Activated T-cell treated with anti-CD3 and anti-CD28 coated beads for 24 hours (primary cell): ENCODE measurements around the gene IGLON5.

Experiments used
- DNase-seq: peaks from one replicate; pipeline ENCODE4 v3.0.0-alpha.2; 2020; ENCODE audit warnings: low read depth

The IGLON5 gene

DNA sequence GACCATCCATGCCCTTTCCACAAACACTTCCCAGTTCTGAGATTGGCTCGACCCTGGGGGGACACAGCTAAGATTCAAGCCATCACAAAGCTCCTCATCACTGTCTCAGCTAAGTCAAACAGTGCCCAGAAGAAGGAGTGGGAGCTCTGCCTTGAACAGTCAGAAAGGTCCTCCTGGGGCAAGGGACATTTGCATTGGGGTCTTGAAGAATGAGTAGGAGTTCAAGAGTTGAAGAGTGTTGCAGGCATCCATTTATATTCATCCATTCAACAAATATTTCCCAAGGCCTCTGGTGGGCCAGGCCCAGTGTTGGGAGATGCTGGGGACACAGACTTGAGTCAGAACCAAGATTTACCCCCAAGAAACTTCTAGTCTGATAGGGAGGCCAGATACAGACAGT, 6.5 kb downstream of the IGLON5 start:
- no peak for DNase-seq

GRCh38 chr19:51318687-51319648, 7.5 kb downstream of the IGLON5 start:
- no peak for DNase-seq

GRCh38 chr19:51319649-51320279, 8.3 kb downstream of the IGLON5 start:
- no peak for DNase-seq

DNA sequence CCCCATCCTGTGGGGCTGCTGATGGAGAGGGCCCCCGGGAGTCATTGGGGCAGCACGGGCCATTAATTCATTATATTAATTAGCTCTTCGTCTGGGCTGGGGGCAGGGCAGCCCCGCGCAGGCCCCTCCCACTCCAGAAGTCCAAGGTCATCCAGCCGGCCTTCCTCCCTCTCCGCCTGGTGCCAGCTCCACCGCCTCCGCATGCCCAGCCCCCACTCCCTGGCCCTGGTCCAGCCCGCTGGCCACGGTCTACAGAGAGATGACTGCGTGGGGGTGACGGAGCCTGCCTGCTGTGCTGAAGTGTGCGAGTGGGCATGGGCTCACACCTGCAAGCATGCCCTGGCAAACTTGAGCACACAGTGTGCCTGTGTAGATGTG, 8.8 kb downstream of the IGLON5 start:
- no peak for DNase-seq

- DNase-seq, result no peak
Measured at GRCh38 chr19:51321799-51322198, 10.4 kb downstream of the IGLON5 start.

GRCh38 chr19:51323481-51324166, 12.2 kb downstream of the IGLON5 start:
- no peak for DNase-seq

DNA sequence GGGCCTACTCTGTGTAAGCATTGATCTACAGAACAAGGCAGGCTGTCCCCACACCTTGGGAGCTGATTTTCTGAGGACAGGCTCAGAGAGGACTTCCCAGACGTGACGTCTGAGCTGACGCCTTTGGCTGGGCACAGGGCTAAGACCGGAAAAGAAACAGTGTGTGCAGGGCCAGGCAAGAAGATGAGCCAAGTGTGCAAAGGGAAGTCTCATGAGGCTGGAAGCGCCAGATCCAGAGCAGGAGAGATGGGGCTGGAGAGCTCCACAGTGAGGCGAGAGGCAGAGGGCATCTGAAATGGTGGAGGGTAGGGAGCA, 12.7 kb downstream of the IGLON5 start:
- no peak for DNase-seq

- DNase-seq, result no peak
Measured at GRCh38 chr19:51325161-51325976, 13.9 kb downstream of the IGLON5 start.

DNA sequence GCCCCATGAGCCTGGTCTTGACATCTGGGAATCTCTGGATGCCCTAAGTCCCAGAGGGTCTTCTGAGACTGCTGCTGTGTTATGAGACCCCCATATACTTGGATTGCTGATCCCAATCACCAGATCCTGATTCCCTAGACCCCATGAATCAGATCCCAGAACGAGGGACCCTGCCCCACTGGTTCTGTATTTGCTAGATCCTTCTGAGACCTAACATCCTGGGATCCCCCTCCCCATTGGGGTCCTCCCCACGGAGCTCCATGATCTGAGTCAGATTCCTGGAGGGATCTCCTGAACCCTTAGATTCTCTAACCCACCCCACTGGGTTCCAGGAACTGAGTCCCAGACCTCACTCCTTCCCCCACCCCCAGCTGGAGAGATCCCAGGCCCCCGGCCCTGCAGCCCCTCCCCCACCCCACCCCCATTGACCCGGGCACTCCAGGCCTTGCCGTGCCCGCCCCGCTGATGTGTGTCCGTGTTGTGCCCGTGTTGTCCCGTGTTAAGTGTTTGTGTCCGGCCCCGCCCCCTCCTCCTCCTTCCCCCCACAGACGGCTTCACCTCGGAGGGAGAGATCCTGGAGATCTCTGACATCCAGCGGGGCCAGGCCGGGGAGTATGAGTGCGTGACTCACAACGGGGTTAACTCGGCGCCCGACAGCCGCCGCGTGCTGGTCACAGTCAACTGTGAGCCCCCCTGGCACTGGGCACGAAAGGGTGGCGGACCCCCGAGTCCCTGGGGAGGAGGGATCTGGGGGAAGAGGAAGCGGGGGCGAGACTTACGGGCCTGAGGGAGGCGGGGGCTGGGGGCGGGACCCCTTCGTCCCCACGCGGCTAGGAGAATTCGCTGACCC, 15.0 kb downstream of the IGLON5 start:
- no peak for DNase-seq

DNA sequence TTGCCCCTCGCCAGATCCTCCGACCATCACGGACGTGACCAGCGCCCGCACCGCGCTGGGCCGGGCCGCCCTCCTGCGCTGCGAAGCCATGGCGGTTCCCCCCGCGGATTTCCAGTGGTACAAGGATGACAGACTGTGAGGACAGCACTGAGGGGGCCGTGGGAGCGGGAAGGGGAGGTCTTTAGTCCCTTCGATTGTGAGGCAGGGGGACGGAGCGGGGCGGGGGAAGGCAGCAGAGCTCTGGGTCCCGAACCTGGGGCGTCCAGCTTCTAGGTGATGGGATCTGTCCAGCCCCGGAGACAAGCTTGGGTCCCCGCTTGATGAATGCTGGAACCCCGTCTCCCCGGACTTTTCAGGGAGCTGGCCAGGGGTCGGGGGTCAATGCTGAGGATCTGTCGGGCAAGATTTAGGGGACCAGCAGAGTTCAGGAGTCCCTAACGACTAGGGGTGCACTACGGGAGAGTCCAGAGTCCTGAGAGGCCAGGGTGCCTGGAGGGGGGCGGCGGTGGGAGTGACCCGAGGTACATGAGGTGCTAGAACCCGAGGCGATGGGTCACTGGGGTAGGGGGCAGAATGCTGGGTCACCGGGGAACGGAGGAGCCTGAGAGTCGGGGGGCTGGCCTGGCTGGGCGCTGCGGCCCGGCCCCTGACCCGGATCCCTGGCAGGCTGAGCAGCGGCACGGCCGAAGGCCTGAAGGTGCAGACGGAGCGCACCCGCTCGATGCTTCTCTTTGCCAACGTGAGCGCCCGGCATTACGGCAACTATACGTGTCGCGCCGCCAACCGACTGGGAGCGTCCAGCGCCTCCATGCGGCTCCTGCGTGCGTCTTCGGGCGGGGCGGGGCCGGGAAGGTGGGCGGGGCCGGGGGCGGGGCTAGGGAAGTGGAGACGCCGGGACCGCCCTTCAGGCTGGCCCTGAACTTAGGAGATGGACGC, 15.9 kb downstream of the IGLON5 start:
- DNase-seq, result peak; percentile 34

DNA sequence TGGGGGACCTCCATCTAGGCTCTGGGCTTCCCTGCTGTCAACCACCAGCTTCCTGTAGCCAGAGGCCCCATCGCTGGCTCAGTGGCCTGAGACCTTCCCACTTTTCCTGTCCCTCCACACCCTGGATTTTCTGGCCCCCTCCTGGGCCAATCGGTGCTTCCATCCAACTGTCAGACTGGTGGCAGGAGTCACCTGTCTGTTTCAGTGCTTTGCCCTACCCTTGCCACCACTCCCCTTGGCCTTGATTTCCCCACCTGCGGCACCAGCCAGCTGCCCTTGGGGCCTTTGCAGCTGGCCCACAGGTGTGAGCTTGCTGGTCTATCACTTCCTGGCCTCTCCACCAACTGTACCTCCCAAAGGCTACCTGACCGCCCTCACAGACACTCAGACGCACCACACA, 18.0 kb downstream of the IGLON5 start:
- DNase-seq, result no peak

DNA sequence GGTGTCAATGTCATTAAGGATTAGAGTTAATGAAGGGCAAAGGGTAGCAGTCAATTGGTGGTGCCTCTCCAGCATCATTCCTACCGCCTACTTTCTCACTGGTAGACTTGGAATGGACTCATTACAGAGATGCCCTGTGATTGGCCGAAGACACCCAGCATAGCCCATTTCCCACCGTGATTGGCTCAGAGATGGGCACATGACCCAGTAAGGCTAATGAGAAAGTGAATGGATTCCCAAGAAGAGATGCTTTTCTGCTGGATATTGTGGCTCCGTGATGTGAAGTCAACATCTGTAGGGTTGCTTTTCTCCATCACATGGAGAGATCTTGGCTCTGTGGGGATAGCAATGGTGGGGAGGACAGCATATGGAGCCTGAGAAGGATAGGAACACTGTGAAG, 18.9 kb downstream of the IGLON5 start:
- DNase-seq, result no peak

DNA sequence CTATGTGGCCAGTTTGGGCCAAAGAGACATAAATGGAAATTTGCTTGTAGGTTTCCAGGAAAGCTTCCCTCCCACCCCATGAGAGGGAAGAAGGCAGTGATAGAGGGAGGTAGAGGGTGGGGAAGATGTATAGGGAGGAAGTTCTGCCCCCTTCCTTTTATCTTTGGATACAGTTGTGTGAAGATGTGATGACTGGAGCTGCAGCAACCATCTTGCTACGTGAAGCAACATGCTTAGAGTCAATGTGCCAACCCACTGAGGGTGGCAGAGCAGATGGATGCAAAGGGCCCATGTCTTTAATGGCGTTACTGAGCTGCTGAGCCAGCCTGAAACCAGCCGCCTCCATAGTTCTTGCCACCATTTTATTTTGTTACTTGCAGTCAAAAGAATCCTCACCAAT, 19.7 kb downstream of the IGLON5 start:
- no peak for DNase-seq

- no peak for DNase-seq
Measured at GRCh38 chr19:51331716-51332115, 20.3 kb downstream of the IGLON5 start.

GRCh38 chr19:51333836-51334460, 22.5 kb downstream of the IGLON5 start:
- no peak for DNase-seq

GRCh38 chr19:51337141-51337860, 25.9 kb downstream of the IGLON5 start:
- no peak for DNase-seq

DNA sequence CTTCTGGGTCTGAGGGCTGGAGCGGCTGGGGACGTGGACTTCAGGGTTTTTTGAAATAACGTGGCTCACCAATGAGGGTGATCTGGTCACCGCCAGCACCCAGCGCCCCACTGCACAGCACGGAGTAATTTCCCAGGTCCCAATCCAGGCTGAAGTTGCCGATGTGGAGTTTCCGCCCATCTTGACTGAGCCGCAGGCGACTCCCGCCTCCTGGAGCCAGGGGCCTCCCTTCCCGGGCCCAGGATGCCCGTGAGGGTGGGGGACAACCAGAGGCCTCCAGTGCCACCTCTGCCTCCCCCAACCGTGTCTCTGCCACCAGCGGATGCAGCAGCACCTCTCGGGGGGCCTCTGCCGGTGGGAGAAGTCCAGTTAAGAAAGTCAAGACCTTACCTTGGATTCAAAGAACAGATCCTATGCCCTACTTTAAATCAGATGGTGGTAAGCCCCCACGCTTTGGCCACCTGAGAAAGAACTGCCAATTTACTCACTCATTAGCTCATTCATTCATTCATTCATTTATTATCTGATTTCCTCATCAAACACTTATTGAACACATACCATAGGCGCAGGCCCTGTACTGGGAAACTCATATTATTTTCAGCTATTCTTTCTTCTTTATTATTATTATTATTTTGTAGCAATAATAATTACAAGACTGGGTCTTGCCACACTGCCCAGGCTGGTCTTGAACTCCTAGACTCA, 26.6 kb downstream of the IGLON5 start:
- no peak for DNase-seq

GRCh38 chr19:51338563-51339312, 27.3 kb downstream of the IGLON5 start:
- DNase-seq, result peak; percentile 82
